HG02642 (cell line): ENCODE data around the gene DDX3X.
"Not testable (repeated sequence)": the region's sequence is repeated elsewhere in the genome, so short reads cannot be mapped to it uniquely, and the experiment has no call there.

Source experiments
- ATAC-seq: cut with Tn5 transposase; IDR thresholded peaks from one replicate; pipeline ENCODE4 v1.9.1; 2021; ENCODE audit warnings: mild to moderate bottlenecking; ENCODE audit not compliant: unreplicated experiment, poor library complexity

The DDX3X gene

DNA sequence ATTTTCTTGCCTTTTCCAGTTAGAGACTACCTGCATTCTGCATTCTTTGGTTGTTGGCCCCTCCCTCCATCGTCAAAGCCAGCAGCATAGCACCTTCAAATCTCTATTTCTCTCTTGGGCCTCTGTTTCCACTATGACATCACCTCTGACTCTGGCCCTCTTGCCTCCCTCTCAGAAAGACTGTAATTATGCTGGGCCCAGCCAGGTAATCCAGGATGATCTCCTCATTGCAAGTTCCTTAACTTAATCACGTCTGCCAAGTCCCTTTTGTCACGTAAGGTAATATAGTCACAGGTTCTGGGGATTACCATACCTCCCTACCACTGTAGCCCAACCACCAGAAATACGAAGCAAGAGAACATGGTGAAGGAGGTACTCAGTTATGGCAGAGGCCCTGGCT, 73.9 kb downstream of the DDX3X start:
- no peak for ATAC-seq

DNA sequence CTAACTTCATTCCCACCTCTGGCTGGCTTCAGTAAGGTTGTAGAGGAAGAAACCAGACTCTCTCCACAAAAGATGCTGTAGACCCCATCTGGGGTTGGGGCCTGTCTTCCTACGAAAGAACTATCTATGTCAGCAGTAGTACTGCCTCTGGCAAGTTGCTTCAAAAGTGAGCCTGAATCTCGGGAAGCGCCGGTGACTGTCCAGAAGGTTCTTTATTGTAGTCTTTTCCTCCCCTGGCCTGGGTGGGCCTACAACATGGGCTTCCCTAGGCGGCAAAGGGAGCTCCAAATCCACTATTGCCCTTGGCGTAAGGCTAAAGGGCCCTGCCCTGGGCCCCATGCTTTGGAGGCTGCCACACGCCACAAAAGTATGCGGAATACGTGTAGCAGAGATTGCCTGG, 74.6 kb downstream of the DDX3X start:
- ATAC-seq = no peak

DNA sequence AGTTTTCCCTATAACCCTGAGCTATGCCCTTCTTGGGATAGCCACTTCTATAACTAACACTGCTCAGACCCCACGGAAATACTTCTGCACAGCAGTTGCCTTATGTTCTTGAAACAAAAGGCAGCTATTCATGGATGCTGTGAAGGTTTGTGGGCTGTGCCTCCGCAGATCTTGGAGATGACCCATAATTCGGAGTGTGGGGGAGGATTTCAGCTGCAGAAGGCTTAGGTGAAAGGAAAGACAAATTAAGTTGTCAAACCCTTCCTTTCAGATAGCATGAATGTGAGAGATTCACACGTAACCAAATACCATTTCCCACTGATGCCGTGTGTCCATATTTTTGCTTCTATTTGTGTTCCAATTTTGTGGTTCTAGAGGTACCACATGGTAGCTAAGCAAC, 75.0 kb downstream of the DDX3X start:
- ATAC-seq = no peak

DNA sequence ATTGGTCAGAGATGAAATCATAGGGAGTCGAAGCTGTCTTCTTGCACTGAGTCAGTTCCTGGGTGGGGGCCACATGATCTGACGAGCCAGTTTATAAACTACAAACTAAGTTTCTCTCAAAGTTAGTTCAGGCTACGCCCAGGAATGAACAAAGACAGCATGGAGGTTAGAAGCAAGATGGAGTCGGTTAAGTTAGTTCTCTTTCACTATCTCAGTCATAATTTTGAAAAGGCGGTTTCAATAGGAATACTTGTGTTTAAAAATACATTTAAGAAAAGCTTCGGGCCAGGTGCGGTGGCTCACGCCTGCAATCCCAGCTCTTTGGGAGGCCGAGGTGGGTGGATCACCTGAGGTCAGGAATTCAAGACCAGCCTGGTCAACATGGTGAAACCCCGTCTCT, 77.3 kb downstream of the DDX3X start:
- ATAC-seq = not testable (repeated sequence)

DNA sequence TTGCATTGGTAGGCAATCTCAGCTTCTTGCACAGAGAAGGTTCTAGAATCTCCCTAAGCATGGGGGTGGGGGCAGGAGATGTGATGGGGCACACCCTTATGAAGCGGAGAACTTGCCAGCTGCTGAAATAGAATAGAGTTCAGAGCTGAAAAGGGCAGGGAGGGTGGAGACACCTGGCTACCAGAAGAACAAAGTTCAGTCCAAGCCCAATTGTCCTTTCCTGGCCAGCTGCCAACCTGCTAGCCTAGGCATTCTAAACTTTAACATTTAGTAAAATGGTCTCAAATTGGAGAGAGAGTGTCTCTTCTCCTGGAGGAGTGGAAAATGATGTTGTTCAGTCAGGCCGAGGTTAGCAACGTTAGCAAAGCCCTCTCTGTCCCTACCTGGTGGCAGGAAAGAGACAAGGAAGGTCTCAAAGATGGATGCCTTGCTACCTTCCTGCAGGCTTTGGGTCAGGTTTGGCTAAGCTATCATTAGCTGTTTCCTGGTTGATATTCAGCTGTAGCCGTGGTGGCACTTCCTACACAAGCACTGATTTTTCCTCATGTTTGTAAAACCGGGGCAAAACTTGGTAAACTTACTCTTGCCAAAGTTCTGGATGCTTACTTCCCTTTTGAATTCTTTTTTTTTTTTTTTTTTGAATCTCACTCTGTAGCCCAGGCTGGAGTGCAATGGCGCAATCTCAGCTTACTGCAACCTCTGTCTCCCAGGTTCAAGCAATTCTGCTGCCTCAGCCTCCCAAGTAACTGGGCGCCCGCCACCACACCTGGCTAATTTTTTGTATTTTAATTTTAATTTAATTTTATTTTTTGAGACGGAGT, 78.5 kb downstream of the DDX3X start:
- no peak for ATAC-seq
